Dermis lymphatic vessel endothelial cell (primary cell): ENCODE results near the gene GAGE12D. TPM values are rescaled to one million over a fixed set of nuclear protein-coding genes. Genes with fewer than 3 reads are reported as not detected.

Experiments
- total RNA-seq: library from RNA; depleted of rRNA; stranded (reverse); fragments of >200 nt; gene quantifications from 2 replicates; pipeline ENCODE4 v1.2.1, GENCODE V29; 2014

Gene GAGE12D, protein sequence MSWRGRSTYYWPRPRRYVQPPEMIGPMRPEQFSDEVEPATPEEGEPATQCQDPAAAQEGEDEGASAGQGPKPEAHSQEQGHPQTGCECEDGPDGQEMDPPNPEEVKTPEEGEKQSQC
- total RNA-seq = not detected in 2 replicates

DNA sequence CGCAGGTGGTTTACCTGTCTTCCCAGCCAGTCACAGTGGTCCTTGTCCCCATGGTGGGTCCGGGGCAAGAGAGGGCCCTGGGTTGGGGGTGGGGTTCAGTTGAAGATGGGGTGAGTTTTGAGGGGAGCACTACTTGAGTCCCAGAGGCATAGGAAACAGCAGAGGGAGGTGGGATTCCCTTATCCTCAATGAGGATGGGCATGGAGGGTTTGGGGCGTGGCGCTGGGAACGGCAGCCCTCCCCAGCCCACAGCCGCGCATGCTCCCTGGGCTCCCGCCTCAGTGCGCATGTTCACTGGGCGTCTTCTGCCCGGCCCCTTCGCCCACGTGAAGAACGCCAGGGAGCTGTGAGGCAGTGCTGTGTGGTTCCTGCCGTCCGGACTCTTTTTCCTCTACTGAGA, at the start of gene GAGE12D:
Gene GAGE12D, plus strand, starts transcription at position 301 of the 400 bp plus-strand sequence. CDS start 1,155 bp downstream, outside the sequence.

DNA sequence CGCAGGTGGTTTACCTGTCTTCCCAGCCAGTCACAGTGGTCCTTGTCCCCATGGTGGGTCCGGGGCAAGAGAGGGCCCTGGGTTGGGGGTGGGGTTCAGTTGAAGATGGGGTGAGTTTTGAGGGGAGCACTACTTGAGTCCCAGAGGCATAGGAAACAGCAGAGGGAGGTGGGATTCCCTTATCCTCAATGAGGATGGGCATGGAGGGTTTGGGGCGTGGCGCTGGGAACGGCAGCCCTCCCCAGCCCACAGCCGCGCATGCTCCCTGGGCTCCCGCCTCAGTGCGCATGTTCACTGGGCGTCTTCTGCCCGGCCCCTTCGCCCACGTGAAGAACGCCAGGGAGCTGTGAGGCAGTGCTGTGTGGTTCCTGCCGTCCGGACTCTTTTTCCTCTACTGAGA, 9.7 kb upstream of the GAGE12D start, which contains the start of gene GAGE12C:
Gene GAGE12C, plus strand, starts transcription at position 301 of the 400 bp plus-strand sequence. CDS start 1,155 bp downstream, outside the sequence.

DNA sequence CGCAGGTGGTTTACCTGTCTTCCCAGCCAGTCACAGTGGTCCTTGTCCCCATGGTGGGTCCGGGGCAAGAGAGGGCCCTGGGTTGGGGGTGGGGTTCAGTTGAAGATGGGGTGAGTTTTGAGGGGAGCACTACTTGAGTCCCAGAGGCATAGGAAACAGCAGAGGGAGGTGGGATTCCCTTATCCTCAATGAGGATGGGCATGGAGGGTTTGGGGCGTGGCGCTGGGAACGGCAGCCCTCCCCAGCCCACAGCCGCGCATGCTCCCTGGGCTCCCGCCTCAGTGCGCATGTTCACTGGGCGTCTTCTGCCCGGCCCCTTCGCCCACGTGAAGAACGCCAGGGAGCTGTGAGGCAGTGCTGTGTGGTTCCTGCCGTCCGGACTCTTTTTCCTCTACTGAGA, 9.5 kb downstream of the GAGE12D start, which contains the start of gene GAGE12E:
Gene GAGE12E, plus strand, starts transcription at position 301 of the 400 bp plus-strand sequence. CDS start 1,155 bp downstream, outside the sequence.

DNA sequence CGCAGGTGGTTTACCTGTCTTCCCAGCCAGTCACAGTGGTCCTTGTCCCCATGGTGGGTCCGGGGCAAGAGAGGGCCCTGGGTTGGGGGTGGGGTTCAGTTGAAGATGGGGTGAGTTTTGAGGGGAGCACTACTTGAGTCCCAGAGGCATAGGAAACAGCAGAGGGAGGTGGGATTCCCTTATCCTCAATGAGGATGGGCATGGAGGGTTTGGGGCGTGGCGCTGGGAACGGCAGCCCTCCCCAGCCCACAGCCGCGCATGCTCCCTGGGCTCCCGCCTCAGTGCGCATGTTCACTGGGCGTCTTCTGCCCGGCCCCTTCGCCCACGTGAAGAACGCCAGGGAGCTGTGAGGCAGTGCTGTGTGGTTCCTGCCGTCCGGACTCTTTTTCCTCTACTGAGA, 19.0 kb downstream of the GAGE12D start, which contains the start of gene GAGE12F:
Gene GAGE12F, plus strand, starts transcription at position 301 of the 400 bp plus-strand sequence. CDS start 1,155 bp downstream, outside the sequence.

DNA sequence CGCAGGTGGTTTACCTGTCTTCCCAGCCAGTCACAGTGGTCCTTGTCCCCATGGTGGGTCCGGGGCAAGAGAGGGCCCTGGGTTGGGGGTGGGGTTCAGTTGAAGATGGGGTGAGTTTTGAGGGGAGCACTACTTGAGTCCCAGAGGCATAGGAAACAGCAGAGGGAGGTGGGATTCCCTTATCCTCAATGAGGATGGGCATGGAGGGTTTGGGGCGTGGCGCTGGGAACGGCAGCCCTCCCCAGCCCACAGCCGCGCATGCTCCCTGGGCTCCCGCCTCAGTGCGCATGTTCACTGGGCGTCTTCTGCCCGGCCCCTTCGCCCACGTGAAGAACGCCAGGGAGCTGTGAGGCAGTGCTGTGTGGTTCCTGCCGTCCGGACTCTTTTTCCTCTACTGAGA, 28.6 kb downstream of the GAGE12D start, which contains the start of gene GAGE12G:
Gene GAGE12G, plus strand, starts transcription at position 301 of the 400 bp plus-strand sequence. CDS start 1,155 bp downstream, outside the sequence.

DNA sequence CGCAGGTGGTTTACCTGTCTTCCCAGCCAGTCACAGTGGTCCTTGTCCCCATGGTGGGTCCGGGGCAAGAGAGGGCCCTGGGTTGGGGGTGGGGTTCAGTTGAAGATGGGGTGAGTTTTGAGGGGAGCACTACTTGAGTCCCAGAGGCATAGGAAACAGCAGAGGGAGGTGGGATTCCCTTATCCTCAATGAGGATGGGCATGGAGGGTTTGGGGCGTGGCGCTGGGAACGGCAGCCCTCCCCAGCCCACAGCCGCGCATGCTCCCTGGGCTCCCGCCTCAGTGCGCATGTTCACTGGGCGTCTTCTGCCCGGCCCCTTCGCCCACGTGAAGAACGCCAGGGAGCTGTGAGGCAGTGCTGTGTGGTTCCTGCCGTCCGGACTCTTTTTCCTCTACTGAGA, 38.1 kb downstream of the GAGE12D start, which contains the start of gene GAGE12H:
Gene GAGE12H, plus strand, starts transcription at position 301 of the 400 bp plus-strand sequence. CDS start 1,155 bp downstream, outside the sequence.

DNA sequence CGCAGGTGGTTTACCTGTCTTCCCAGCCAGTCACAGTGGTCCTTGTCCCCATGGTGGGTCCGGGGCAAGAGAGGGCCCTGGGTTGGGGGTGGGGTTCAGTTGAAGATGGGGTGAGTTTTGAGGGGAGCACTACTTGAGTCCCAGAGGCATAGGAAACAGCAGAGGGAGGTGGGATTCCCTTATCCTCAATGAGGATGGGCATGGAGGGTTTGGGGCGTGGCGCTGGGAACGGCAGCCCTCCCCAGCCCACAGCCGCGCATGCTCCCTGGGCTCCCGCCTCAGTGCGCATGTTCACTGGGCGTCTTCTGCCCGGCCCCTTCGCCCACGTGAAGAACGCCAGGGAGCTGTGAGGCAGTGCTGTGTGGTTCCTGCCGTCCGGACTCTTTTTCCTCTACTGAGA, 47.7 kb downstream of the GAGE12D start, which contains the start of gene GAGE2A:
Gene GAGE2A, plus strand, starts transcription at position 301 of the 400 bp plus-strand sequence. CDS start 1,155 bp downstream, outside the sequence.

Other genes with a start within 250 kb of the GAGE12D start
- gene GAGE10, start 238.1 kb upstream of the GAGE12D start, total RNA-seq = not detected in 2 replicates
- not detected in 2 replicates for gene GAGE12J, start 219.7 kb upstream of the GAGE12D start, total RNA-seq
- not detected in 2 replicates for gene GAGE13, start 210.2 kb upstream of the GAGE12D start, total RNA-seq
- gene GAGE12C, start 9.6 kb upstream of the GAGE12D start, total RNA-seq = not detected in 2 replicates
- gene GAGE12E, start 9.6 kb downstream of the GAGE12D start, total RNA-seq = not detected in 2 replicates
- gene GAGE12F, start 19.1 kb downstream of the GAGE12D start, total RNA-seq = not detected in 2 replicates
- gene GAGE12G, start 28.7 kb downstream of the GAGE12D start, total RNA-seq = not detected in 2 replicates
- gene GAGE12H, start 38.2 kb downstream of the GAGE12D start, total RNA-seq = not detected in 2 replicates
- not detected in 2 replicates for gene GAGE2A, start 47.8 kb downstream of the GAGE12D start, total RNA-seq
- not detected in 2 replicates for gene GAGE1, start 57.3 kb downstream of the GAGE12D start, total RNA-seq
- not detected in 2 replicates for gene PAGE1, start 154.3 kb downstream of the GAGE12D start, total RNA-seq